ENCODE results near the gene STXBP2.

STXBP2 gene

DNA sequence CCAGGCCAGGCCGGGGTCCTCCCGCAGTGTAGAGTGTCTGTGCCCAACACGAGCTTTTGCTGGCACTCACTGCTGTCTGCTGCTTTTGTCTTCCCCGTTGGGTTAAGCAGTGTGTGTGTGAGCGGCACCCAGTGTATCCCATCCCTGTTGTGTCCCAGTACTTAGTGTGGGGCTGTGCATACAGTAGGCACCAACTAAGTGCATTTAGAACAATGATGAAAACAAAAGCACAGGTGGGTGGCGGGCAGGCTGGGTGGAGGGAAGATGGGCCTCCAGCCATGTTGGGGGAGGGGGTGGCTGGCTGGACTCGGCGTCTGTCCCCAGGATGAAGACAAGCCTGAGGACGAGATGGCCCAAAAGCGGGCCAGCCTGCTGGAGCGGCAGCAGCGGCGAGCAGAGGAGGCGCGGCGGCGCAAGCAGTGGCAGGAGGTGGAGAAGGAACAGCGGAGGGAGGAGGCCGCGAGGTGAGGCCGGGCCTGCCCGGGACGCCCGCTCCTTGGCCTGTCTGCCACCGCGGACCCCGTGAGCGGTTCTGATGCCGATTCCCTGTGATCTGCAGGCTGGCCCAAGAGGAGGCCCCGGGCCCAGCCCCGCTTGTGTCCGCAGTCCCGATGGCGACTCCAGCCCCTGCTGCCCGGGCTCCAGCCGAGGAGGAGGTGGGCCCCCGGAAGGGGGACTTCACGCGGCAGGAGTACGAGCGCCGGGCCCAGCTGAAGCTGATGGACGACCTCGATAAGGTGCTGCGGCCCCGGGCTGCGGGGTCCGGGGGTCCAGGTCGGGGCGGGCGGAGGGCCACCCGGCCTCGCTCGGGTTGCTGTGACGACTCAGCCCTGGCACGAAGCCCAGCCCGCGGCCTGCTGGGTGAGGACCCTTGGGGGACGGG lies 21.8 kb upstream of the STXBP2 start:
- DNase-seq: no peak

DNA sequence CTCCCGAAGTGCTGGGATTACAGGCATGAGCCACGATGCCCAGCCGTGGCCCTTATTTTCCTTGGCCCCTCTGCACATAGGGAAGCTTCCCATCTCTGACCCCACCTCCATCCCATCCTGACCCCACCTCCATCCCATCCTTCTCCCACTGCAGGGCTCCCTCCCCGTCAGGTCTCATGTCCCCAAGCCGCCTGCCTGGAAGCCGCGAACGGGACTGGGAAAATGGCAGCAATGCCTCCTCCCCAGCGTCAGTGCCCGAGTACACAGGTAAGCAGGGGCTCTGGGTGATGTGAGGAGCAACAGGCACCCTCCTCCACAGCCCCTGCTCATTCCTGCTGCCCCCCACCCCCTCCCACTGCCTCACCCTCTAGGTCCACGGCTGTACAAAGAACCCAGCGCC lies 19.7 kb upstream of the STXBP2 start:
- no peak for DNase-seq

DNA sequence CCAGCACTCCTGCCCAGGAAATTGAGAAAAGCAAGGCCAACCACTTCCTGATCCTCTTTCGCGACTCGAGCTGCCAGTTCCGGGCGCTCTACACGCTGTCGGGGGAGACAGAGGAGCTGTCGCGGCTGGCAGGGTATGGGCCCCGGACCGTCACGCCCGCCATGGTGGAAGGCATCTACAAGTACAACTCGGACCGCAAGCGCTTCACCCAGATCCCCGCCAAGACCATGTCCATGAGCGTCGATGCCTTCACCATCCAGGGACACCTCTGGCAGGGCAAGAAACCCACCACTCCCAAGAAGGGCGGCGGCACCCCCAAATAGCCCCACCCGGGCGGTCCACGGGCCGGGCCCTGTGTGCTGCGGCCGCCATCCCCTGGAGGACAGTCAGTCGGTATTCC lies 19.2 kb upstream of the STXBP2 start:
- no peak for DNase-seq

DNA sequence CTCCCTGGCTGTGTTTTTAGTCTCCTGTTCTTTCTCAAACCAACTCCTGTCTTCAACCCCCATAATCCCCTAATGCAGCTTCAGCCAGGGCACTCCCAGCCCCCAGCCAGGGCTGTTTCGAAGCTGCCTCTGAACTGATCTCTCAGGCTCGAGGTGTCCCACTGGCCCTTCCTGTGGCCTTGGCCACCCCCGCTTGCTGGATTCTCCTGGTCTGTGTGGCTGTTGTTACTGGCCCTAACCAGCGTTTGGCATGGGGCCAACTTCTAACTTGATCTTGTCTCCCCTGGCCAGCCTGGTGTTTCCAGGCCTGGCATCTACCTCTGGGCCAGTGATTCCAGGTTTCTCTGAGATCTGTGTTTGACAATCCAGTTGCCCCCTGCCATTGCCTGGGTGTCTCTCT lies 18.6 kb upstream of the STXBP2 start:
- DNase-seq: no peak

DNA sequence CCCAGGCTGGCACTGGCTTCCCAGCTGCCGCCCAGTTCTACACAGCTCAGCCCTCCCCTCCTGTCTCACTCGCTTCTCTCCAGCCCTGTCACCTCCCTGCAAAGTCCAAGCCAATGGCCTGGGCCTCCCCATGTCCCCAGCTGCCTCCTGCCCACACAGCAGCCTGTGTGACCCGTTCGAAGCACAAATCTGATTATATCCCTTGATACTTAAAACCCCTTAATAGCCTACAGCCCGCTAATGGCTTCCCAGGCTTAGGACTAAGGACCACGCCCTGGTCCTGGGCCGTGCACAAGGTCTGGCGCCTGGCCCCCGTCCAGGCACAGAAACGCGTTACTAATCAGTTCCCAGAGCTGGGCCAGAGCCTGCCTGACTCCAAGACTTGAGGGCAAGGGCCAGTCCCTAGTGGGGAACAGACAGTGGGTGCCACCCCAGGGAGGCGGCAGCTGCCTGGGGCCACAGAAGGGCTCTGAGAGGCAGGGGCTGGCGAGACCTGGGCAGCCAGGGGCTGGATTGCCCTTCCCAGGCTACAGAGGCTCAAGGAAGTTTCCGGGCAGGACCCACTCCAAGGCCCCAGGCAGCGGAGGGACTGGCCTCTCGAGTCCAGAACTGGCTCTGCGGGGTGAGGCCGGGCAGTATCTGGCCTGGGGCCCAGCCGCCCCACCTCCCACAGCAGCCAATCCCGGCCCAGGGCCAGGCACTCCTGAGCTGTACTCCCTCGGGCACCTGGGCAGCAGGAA lies 18.0 kb upstream of the STXBP2 start:
- DNase-seq: no peak

DNA sequence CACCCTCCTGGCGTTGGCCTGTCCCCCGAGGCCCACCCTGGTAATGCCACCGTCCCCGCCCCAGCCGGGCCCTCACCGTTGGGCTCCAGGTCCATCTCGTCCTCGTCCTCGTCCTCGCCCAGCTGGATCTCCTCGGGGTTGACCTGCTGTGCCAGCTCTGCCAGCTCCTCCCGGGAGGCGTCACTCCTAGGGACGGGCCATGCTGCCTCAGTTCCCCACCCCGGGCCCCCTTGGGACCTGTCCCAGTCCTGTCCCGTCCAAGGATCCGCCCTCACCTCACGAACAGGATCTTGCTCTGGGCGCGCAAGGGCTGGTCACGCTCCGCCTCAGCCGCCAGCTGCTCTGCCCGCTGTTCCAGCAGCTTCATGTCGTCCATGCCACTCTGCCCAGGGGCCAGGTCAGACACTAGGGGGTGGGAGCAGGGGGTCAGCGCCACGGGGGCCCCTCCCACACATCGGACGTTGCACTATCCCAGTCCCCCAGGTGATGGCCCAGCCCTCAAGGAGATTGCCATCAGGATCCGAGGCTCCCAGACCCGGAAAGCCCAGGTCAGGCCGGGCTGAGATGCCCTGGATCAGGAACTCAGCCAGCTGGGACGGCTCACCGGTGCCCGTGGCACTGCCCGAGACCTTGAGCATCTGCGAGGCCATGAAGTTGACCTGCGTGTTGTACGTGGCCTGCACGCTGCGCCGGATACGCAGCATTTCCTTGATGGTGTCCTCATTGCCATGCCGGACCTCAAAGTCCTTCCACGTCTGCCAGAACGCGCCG lies 17.1 kb upstream of the STXBP2 start:
- no peak for DNase-seq

DNA sequence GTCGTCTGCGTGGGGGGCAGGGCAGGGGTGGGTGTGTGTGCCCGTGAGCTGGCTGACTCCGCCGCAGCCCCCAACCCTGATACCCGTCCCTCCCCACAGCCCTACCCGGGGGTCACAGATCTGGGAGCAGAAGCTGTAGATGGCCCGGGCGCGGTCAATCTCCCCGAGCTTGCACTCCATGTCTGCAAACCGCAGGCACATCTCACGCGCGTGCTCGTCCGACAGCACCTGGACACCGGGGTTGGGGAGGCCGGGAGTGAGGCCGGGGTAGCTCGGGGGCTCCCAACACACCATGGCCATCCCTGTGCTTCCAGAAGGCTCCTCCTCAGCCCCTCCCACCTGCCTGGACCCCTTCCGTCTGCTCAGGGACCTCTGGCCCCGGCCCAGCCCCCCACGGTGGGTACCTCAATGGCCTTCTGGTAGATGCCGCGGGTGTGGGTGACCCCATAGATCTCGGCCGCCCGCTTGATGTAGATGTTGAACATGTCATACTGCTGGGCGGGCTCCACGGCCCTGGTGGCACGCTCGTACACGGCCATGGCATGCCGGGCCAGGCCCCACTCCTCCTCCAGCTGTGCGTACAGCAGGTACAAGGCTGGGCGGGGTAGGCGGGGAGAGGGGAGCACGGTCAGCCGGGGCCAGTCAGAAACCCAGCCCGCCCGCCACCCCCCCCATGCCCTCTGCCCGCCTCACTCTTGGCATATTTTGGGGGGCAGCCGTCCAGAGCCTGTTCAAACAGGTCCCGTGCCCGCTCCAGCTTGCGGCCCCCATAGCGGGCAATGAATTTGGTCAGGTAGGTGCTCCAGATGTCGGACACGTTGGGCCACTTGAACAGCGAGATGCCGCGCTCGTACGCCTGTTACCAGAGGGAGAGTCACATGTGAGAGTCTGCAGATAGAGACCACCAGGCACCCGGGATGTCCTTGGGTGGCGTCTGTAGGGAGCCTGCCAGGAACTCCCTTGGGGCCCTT lies 16.2 kb upstream of the STXBP2 start:
- no peak for DNase-seq

DNA sequence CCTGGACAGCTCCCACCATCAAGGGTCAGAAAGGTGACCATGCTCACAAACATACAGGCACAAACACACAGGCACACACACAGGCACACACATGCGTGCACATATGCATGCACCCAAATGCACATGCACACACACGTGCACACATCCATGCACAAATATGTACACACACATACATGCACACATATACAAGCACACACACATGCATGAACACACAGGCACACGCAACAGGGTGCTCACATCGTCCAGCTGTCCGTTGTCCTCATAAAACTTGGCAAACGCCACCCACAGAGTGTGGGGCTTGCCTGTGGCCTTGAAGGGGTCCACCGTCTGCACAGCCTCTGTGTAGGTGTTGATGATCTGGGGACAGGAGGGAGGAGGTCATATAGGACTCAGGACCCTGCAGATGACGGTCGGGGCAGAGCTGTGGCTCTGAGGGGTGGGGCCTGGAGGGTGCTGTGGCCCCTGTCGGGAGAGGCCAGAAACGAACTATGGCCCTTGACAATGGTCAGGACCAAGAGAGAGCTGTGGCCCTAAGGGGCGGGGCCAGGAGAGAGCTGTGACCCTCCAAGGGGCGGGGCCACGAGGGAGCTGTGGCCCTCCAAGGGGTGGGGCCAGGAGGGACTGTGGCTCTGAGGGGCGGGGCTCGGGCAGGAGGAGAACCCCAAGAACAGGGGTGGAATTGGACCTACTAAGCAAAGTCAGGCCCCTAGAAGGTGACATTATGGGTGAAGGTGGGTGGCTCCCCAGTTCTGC lies 13.8 kb upstream of the STXBP2 start:
- DNase-seq: no peak

DNA sequence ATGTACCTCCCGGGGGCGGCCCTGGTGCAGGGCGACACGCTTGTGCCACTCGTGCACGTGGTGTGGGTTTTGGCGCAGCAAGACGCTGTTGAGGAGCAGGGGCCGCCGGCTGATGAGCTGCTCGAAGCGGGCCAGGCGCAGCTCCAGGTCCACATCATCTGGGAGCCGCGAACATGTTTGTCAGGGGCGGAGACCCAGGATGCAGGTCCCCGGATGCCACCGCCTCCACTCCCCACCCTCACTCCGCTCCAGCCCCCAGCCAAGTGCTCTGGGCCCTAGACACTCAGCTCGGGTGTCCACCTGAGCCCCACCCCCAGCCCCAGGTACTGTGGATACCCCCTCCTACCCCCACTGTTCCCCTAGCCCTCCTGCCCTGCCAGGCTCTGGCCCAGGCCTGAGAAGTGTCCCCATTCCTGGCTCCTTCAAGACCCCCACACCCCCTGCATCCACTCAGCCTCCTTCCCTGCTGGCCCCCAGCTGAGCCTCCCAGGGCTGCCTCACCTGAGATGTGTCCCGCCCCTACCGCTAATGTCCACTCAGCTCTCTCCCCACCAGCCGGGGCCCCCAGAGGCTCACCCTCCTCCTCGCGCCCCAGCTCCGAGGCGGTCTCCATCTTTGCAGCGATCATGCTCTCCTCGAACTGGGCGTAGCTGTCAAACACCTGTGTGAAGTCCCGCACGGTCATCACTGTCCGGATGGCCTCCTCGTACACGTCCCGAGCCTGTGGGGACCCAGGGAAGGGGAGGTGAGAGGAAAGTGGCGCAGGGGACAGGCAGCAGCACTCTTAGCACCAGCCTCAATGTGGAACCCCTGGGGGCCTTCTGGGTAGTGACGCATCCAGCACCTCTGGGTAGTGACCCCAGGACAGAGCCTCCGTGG lies 12.9 kb upstream of the STXBP2 start:
- no peak for DNase-seq

DNA sequence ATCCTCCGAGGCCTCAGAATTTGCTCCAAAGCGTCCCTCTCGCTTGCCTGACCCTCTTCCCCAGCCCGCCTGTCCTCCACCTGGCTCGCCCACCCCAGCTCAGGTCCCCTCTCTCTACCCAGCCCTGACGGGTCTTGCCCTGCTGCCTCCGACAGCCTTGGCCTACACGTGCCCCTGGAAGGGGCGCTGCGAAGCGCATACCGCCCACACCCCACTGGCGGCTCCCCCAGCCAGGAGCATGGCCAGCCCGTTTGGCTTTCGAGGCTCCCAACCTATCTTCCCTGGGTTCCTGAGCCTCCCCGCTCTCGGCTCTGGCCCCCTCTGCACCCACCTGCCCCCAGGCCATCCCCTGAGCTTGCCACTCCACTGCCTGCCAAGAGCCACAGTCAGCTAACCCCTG lies 12.1 kb upstream of the STXBP2 start:
- DNase-seq: no peak

DNA sequence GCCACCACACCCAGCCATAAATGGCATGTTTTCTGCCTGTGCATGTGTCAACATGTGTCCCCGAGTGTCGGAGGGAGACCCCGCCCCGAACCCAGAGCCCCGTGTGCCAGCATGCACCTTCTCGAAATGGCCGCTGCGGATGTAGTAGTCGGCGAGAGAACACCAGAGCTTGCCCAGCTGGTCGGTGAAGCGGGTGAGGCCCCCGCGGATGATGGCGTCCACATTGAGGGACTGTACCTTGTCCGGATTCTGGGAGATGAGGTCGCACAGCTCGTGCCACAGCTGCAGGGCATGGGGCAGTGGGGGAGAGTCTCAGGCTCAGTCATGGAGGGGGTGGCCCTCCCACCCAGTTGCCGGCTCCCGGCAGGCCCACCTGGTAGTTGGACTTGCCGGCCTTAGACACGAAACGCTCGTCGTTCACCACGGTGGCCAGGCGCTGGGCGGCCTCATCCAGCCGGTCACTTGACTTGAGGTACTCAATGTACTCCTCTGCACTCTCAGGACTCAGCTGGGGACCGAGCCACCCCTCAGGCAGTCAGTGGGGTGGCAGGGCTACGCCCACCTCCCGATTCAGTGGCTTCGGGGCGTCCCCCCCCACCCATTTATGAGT lies 11.0 kb upstream of the STXBP2 start:
- no peak for DNase-seq

DNA sequence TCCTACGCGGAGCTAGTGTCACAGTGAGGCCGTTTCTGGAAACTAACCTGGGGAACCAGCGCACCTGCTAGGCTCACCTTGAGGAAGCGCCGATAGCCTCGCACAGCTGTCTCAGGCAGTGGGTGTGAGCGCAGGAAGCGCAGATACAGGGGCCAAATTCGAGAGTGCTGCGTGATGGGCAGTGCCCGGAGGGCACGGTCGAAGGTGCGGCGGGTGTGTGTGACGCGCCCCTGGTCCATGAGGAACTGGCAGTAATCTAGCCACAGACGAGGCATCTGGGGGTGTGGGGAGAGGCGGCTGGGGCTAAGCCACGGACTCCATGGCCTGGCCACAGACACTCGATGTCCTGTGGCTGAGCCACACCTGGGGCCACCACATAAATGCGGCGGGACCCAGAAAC lies 9.7 kb upstream of the STXBP2 start:
- DNase-seq: no peak

DNA sequence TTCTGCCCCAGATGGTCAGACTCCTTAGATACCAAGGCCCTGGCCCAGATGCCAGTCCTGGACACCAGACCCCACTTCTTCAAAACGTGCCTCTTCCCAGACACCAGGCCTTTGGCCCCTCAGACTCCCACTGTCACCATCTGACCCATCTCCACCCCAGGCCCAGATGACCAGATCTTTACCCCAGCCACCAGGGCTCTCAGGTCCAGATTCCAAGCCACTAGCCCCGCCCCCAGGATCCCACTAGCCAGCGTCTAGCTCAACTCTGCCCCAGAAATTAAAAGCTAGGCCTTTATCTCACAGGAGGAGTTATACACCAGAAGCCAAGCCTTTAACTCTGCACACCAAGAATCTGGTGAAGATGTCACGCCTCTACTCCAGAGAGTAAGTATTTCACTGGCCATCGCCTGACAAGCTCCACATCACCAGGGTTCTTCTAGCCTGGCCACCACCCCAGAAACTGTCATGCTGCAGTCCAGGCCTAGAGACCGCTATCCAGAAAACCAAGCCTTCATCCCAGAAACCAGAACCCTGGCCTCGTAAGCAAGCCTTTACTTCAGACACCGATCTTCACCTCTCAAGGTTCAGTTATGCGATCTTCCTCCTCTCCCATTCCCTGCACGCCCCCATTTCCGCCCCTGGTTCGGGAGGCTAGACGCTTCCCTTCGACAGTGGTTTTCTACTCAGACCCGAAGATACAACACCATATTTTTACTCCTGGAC lies 8.2 kb upstream of the STXBP2 start:
- no peak for DNase-seq

DNA sequence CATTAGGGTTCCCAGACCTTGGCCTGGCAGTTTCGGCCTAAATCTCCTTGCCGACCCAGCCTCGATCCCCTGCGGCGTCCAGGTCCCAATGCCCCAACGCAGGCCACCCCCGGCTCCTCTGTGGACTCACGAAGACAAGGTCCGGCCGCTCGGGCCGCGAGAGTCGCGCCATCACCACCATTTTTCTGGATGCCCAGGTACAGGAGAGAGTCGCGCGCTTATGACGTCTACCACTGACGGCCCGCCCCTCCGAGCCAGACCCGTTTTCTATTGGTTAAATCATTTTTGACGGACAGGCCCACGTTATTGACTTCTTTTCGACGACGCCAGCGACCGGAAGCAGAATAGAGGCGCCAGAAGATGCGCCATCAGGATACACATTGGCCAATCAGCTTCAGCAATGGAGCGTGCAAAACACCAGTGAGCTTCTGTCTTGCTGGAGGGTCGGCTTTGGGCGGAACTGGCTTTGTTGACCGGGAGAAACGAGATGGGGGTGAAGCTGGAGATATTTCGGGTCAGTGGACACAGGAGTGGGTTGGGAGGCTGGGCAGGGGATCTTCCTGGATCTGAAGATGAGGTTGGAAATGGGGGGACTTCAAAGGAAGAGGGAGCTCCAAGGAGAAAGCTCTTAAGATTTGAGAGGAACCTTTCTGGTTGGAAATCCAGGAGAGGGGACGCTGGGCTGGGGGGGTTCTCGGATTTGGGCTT lies 7.4 kb upstream of the STXBP2 start, which contains the start of the genes PET100 and XAB2:
TSS of gene PET100 (plus strand) at position 447 of the 708 bp plus-strand sequence. CDS start at position 488, 41 bp downstream.
TSS of gene XAB2 (minus strand) at position 199 of the 708 bp plus-strand sequence. CDS start at position 181, 18 bp downstream.
- DNase-seq: peak; percentile 92

DNA sequence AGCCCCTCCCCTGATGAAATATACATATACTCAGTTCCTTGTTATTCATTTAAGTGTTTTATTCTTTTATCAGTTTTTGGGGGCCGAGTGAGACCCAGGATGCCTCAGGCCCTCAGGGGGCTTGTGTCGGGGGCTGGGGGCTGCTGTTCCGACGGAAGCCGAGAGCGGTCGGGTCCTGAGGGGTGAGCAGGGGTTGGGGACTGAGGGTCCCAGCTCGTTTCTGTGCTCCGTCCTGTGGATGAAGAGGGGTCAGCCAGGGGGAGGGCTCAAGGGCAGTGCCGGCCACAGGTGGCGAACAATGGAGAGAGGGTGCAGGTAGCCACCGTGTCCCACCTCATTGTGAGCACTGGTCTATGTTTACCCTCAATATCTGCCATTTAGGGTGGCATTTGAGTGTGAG lies 5.3 kb upstream of the STXBP2 start:
- DNase-seq: no peak

DNA sequence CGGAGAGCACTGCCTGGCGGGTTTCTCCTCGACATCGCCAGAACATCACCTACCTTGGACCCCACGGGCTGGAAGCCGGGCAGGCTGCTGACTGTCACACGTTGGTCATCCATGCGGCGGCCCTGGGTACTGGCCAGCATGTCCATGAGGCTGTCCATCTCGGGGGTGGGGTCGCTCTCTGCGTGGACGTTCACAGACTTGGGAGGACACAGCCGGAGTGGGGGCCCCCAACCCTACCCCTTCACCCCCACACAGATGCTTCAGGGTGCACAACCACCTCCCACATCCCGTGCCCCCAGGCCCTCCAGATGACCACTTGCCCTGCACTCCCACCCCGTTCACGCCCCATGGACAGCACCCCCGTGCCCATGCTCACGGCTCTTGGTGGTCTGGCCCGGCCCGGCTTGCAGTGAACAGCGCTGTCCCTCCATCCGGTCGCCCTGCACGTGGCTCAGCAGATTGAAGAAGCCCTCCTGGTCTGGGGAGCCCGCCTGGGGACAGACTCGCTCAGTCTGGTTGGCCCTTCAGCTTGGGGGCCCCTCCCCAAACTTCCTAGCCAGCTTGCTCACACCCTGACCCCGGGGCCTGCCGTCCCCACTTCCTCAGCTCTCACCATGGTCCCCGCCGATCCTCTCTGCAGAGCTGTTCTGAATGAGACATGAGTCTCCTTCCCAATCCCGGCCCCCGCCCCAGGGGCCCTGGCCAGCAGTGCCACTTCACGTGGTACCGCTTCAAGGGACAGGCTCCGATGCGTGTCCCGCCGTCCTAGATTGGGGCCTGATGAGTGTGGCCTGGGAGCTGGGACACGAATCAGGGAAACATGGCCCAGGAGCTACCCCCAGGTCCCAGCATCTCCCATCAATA lies 4.3 kb upstream of the STXBP2 start:
- no peak for DNase-seq

DNA sequence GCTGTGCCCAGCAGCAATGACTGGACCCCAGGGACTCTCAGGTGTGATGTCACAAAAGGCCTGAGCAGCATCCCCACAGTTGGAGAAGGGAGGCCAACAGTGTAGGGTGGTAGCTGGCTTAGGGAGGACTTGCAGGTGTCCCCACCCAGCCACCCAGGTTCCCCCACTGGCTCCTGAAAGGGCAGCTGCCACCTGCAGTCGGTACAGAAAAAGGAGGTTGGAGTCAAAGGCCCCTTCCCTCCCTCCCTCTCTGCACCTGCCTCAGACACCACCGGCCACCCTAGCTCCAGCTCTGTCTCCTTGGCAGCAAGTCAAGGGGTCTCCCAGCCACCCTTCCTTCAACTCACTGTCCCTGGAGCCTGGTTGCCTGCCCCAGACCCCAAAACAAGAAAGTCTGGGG lies 3.2 kb upstream of the STXBP2 start, which contains the start of gene PCP2:
TSS of gene PCP2 (minus strand) at position 22 of the 400 bp plus-strand sequence. CDS start 262 bp downstream, outside the sequence.
- DNase-seq: no peak
